ENCODE data around the gene ATP5F1C.

Gene ATP5F1C

DNA sequence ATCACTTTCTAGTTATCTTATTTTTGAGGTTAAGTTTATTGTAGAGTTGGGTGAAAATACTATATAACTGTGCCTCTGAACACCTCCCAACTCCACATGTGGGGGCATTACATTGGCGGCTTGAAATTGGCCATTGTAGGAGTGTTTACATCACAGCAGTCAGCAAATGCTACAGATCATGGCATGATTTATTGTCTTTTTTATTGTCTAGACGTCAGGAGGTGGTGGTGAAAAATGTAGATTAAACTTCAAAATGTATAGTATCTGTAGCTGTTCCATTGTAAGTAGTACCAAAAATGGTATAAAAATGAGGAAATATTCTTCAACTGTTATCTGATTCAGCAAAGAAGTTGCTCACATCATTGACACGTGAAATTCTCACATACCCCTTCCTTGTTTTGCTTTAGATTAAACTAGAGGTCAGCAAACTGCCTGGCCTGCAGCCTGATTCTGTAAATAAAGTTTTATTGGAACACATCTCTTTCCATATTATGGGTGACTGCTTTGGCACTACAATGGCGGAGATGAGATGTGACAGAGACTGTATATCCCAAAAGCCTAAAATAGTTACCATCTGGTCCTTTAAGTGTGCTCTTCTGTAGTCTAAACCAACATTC, 65.4 kb downstream of the ATP5F1C start:
- DNase-seq (ENCODE audit: low read depth), result no peak

DNA sequence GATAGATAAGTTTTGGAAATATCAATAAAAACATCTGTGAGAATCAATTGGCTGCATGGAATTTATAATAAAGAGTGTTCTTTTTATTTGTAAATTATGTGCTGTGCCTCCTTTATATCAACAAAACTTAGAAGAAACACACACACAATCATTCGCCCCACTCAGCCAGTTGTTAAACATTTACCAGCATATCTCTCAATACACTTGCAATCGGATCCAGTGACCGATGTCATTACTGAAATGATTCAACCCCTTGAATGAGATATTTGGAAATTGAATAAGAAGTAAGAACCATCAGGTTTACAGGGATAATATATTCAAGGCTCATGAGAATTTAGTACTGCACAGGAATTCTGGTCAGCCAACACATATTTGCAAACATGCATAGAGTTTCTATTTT, 65.9 kb downstream of the ATP5F1C start:
- DNase-seq (ENCODE audit: low read depth), result no peak

DNA sequence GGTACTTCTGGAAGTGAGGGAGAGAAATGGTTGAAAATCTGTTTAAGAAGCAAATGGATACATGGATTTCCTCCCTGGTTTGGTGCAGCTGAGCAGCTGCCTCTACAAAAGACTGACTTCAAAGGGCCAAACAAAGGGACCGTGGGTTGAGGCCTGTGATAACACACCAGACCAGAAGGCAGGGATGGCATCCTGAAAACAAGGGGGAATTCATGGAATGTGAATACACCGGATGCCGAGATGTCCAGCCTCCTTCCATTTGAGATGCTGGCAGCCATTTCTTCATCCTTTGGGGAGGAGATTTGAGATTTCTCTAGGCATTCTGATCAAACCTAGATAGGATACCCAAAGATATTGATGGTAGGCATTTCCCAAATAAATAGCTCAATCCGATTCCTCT, 67.2 kb downstream of the ATP5F1C start:
- no peak for DNase-seq (ENCODE audit: low read depth)

DNA sequence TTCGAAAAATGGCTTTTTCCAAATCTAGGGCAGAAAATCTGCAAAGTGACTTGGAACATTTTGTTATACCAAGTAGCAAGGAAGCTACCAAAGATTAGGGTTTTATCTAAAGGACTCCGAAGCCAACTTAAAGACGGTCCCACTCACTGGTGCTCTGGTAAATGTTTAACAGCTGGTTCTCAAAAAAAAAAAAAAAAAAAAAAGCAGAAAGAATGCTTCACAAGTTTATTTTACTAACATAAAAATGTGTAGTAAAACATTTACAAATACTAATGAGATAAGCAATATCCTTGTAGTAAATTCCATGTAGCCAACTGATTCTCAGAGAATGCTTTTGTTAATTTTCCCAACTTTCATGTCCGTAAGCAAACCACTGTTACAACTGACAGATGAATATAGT, 68.7 kb downstream of the ATP5F1C start:
- no peak for DNase-seq (ENCODE audit: low read depth)

DNA sequence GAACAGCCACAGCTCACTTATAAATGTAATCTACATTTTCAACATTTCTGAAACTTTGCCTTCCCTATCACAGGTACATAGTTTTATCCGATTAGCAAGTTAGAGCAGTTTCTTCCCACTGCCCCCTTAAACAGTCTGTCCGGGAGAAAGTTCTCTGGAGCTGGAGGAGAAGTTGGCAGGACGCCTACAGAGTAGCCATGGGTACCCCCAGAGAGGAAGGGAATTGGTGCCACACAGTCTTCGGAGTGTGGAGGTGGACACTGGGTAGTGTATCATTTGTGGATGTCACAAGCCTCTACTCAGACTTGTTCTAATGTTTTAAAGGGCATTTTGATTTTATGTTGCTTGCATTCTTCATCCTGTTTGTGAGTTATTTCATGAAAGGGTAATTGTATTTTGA, 69.3 kb downstream of the ATP5F1C start:
- no peak for DNase-seq (ENCODE audit: low read depth)

Data from stimulated activated CD8-positive, alpha-beta memory T cell treated with anti-CD3 and anti-CD28 coated beads, Interleukin-7, amount 100 ng/mL, for 24 hours (primary cell).